CD4-positive, alpha-beta T cell treated with Interleukin-4 for 4 hours (primary cell): ENCODE data around the gene BCL11B.
"Not testable (repeated sequence)": the region's sequence is repeated elsewhere in the genome, so short reads cannot be mapped to it uniquely, and the experiment has no call there.

Source experiments
- DNase-seq: peaks from one replicate; pipeline ENCODE4 v3.0.0-alpha.2; 2020

BCL11B gene

GRCh38 chr14:99236386-99237138 is 35.4 kb downstream of the BCL11B start:
- no peak for DNase-seq

DNA sequence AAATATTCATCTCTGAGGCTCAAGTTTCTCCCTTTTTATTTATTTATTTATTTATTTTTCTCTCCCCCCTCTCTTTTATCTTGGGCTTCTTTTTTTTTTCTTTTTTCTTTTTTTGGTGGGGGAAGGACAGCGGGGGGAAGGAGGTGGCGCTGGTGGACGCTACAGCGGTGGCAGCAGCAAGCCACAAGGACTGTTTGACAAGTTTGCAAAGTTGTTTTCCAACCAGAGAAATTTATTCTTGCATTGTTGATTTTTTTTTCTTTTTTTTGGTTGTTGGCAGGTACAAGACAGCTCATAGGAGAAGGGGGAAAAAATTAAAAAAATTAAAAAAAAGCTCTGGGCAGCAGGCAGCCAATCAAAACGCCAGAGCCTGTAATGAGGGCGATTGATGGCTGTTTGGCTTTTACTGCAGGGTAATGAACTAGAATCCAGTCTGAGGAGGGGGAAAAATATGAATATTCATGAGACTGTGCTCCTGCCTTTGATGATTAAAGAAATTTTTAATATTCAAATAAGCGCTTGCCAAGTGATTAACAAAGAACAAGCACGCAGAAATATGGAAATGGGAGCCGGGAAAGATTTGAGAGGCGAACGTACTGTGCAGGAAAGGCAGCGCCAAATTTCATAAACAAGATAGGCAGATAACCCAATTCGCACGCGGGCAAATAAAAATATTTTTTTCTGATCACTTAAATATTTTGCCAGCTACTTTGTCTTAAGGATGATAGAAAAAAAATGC is 36.2 kb downstream of the BCL11B start:
- no peak for DNase-seq

GRCh38 chr14:99234961-99235571 is 36.9 kb downstream of the BCL11B start:
- peak; percentile 79 for DNase-seq

- DNase-seq: no peak
These were observed 37.6 kb downstream of the BCL11B start for GRCh38 chr14:99234355-99234754.

GRCh38 chr14:99233222-99234035 is 38.6 kb downstream of the BCL11B start:
- DNase-seq: no peak

- DNase-seq: no peak
These were observed 39.2 kb downstream of the BCL11B start for GRCh38 chr14:99232714-99233214.

- DNase-seq: no peak
These were observed 39.9 kb downstream of the BCL11B start for GRCh38 chr14:99231850-99232713.

GRCh38 chr14:99231161-99231849 is 40.7 kb downstream of the BCL11B start:
- DNase-seq: no peak

GRCh38 chr14:99230208-99231151 is 41.5 kb downstream of the BCL11B start:
- peak; percentile 91 for DNase-seq

DNA sequence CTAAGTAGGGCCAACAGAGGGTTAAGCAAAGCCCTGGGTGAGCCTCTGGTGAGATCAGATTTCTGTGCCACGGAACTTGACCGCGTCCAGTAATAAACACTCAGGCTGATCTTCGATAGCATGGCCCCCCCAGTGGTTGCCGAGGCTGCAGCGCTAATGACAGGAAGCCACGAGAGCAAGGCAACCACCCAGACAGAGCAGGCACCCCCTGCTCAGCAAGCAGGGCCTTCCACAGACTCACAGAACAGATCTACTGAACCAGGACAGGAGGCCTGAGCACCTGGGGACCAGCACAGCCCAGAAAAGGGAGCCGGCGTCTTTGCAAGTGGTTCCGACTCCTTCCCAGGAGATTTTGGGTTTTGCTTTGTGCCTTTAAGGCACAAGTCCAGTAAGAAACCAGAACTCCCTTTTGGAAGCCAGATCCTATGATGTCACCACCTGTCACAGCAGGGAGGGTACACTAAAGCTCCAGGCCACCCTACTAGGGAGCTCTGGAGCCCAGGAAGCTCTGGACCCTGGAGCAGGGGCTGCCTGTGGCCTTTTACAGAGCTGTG is 42.3 kb downstream of the BCL11B start:
- DNase-seq: no peak

DNA sequence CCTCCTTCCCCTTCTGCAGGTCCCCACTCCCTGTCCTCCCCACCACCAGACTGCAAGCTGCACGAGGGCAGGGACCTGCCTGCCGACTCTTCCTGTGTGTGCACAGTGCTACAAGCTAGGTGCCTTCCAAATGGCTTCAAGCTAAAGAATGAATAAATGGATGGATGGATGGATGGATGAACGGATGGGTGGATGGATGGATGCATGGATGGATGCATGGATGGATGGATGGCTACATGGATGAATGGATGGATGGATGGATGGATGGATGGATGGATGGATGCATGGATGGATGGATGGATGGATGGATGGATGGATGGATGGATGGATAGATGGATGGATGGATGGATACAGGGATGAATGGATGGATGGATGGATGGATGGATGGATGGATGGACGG is 43.2 kb downstream of the BCL11B start:
- not testable (repeated sequence) for DNase-seq

GRCh38 chr14:99226687-99227086 is 45.3 kb downstream of the BCL11B start:
- DNase-seq: no peak

DNA sequence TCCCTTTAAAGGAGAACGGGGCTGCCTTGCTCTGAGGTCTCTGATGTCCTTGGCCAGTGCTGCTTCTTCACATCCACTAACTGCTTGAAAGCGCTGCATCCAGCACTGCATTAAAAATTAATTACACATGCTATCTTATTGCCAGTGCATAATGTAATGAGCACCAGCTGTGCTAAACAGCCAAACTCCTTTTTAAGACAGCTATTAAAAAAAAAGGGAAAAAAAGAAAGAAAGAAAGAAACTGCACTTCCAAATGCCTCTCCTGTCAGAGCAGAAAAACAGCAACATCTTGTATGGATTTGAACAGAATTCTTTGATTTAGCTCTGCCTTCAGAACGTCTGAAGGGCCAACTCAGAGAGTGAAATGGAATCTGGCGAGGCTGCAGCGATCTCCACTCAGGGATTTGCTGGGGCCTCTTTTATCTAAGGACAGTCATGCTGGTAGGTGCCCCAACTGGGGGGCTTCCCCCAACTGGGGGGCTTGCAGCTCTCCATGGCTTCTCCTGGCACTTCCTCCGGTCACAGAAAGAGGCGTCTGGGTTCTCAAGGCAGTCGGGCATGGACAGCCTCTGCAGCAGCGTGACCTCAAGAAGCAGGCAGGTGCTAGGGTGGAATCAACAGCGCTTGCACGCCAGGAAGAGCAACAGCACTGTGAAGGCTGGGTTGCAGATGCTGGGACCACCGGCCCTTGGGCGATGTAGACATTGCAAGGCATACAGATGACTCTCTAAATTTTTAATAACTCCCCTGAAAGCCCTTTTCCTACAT is 46.4 kb downstream of the BCL11B start:
- DNase-seq: no peak

DNA sequence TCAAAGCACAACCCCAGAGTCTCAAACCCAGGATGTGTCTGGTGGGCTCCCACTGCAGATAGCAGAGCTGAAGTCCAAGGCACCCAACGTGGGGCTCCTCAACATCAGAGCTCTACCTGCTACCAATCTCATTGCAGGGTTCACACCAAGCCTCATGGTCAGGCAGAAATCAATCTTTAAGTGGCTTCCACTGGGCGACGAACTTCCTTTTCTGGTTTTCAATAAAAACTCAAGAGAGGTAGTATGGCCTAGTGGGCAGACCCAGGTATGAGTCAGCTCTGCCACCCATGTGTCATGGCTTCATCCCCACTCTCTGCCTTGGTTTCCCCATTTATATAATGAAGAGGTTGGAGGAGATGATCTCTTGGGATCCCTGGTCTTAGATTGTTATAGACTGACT is 47.0 kb downstream of the BCL11B start:
- no peak for DNase-seq

GRCh38 chr14:99224116-99224910 is 47.7 kb downstream of the BCL11B start:
- no peak for DNase-seq

GRCh38 chr14:99221445-99221844 is 50.6 kb downstream of the BCL11B start:
- no peak for DNase-seq

DNA sequence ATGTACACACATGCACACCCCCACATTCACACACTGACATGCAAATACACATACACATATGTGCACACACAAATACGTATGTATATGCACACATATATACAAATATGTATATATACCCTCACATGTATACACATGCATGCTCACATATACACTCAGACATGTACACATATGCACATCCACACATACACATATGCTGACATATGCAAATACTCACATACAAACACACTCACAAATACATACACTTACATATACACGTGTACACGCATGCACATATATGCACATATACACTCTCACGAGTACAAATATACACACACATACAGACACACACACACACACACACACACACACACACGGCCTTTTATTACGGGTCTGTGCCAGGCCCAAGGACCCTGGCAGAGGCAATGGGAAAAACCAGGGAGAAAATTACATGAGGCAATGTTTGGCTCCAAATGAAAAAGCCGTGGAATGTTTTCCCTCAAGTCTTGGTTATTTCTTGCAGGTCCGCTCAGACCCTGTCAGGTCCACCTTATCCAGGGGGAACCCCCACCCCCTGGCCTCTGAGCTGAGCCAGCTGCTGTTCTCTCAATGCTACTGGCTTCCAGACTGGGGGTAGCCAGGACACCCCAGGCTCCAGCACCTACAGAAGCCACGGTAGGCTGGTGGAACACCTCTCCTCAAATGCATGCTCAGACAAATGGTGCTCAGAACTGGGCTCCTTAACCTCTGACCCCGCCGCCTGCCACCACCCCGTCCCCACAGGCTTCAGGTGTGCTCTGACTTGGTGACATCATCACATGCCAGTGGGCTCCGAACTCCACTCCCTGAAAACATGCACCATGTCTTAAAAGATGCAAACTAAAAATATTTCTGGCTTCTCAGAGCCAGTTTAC is 54.7 kb downstream of the BCL11B start:
- DNase-seq: no peak
